HEK293 (cell line): ENCODE measurements around the gene UCK1.

Experiments
- BCL11A ChIP-seq: fragments of 450-650 bp; formaldehyde crosslinking; IDR thresholded peaks from 2 replicates; pipeline ENCODE4 v1.5.1; 2016; ENCODE audit warnings: low read depth, missing biosample characterization, missing genetic modification characterization
- FEZF1 ChIP-seq: fragments of 450-650 bp; formaldehyde crosslinking; IDR thresholded peaks from 2 replicates; pipeline ENCODE4 v1.5.1; 2016; ENCODE audit warnings: missing biosample characterization, missing genetic modification characterization
- GFI1B ChIP-seq: fragments of 450-650 bp; formaldehyde crosslinking; IDR thresholded peaks from 2 replicates; pipeline ENCODE4 v1.5.1; 2016; ENCODE audit warnings: missing biosample characterization, missing genetic modification characterization
- GLI4 ChIP-seq: fragments of 450-650 bp; formaldehyde crosslinking; IDR thresholded peaks from 2 replicates; pipeline ENCODE4 v1.5.1; 2016; ENCODE audit warnings: missing biosample characterization, missing genetic modification characterization
- MZF1 ChIP-seq: fragments of 450-650 bp; formaldehyde crosslinking; IDR thresholded peaks from 2 replicates; pipeline ENCODE4 v1.5.1; 2017; ENCODE audit warnings: missing biosample characterization, missing genetic modification characterization, borderline replicate concordance
- PRDM1 ChIP-seq: fragments of 450-650 bp; formaldehyde crosslinking; IDR thresholded peaks from 2 replicates; pipeline ENCODE4; 2016; ENCODE audit warnings: missing biosample characterization, missing genetic modification characterization
- REPIN1 ChIP-seq: fragments of 450-650 bp; formaldehyde crosslinking; IDR thresholded peaks from 2 replicates; pipeline ENCODE4 v1.5.1; 2017; ENCODE audit warnings: missing biosample characterization, missing genetic modification characterization, low read depth
- SCRT2 ChIP-seq: fragments of 450-650 bp; formaldehyde crosslinking; IDR thresholded peaks from 2 replicates; pipeline ENCODE4 v1.5.1; 2016; ENCODE audit warnings: missing biosample characterization, missing genetic modification characterization
- SETDB1 ChIP-seq: IDR thresholded peaks from one replicate; pipeline ENCODE4 v1.6.1; 2017; ENCODE audit warnings: mild to moderate bottlenecking, low read length, moderate library complexity, mixed read lengths; ENCODE audit not compliant: insufficient read length
- ZBTB7A ChIP-seq: fragments of 450-650 bp; formaldehyde crosslinking; IDR thresholded peaks from 2 replicates; pipeline ENCODE4 v1.5.1; 2016; ENCODE audit warnings: low read depth, missing biosample characterization, missing genetic modification characterization
- ZFP69B ChIP-seq: fragments of 450-650 bp; formaldehyde crosslinking; IDR thresholded peaks from 2 replicates; pipeline ENCODE4 v1.5.1; 2016; ENCODE audit warnings: missing biosample characterization, missing genetic modification characterization
- ZNF121 ChIP-seq: fragments of 450-650 bp; formaldehyde crosslinking; IDR thresholded peaks from 2 replicates; pipeline ENCODE4 v1.5.1; 2016; ENCODE audit warnings: missing biosample characterization, missing genetic modification characterization
- ZNF133 ChIP-seq: fragments of 450-650 bp; formaldehyde crosslinking; IDR thresholded peaks from 2 replicates; pipeline ENCODE4 v1.5.1; 2016; ENCODE audit warnings: missing biosample characterization, missing genetic modification characterization
- ZNF146 ChIP-seq: fragments of 450-650 bp; formaldehyde crosslinking; IDR thresholded peaks from 2 replicates; pipeline ENCODE4 v1.5.1; 2016; ENCODE audit warnings: missing biosample characterization, missing genetic modification characterization
- ZNF202 ChIP-seq: fragments of 450-650 bp; formaldehyde crosslinking; IDR thresholded peaks from 2 replicates; pipeline ENCODE4 v1.5.1; 2016; ENCODE audit warnings: missing biosample characterization, missing genetic modification characterization, borderline replicate concordance
- ZNF211 ChIP-seq: fragments of 450-650 bp; formaldehyde crosslinking; IDR thresholded peaks from 2 replicates; pipeline ENCODE4 v1.5.1; 2016; ENCODE audit warnings: low read depth, missing biosample characterization, missing genetic modification characterization
- ZNF24 ChIP-seq: fragments of 450-650 bp; formaldehyde crosslinking; IDR thresholded peaks from 2 replicates; pipeline ENCODE4 v1.5.1; 2016; ENCODE audit warnings: missing biosample characterization, missing genetic modification characterization
- ZNF311 ChIP-seq: fragments of 450-650 bp; formaldehyde crosslinking; IDR thresholded peaks from 2 replicates; pipeline ENCODE4 v1.5.1; 2017; ENCODE audit warnings: missing biosample characterization, missing genetic modification characterization, borderline replicate concordance
- ZNF350 ChIP-seq: fragments of 450-650 bp; formaldehyde crosslinking; IDR thresholded peaks from 2 replicates; pipeline ENCODE4 v1.5.0; 2017; ENCODE audit warnings: missing biosample characterization, mild to moderate bottlenecking, missing genetic modification characterization
- ZNF366 ChIP-seq: fragments of 450-650 bp; formaldehyde crosslinking; conservative IDR thresholded peaks from 2 replicates; pipeline ENCODE4 v1.5.1; 2016; ENCODE audit warnings: missing biosample characterization, missing genetic modification characterization
- ZNF571 ChIP-seq: fragments of 450-650 bp; formaldehyde crosslinking; IDR thresholded peaks from 2 replicates; pipeline ENCODE4 v1.5.0; 2017; ENCODE audit warnings: missing biosample characterization, missing genetic modification characterization
- ZNF621 ChIP-seq: fragments of 450-650 bp; formaldehyde crosslinking; IDR thresholded peaks from 2 replicates; pipeline ENCODE4 v1.5.1; 2017; ENCODE audit warnings: missing biosample characterization, missing genetic modification characterization
- ZNF654 ChIP-seq: fragments of 450-650 bp; formaldehyde crosslinking; IDR thresholded peaks from 2 replicates; pipeline ENCODE4 v1.5.1; 2016; ENCODE audit warnings: low read depth, missing biosample characterization, missing genetic modification characterization
- ZNF658 ChIP-seq: fragments of 450-650 bp; formaldehyde crosslinking; IDR thresholded peaks from 2 replicates; pipeline ENCODE4; 2016; ENCODE audit warnings: missing biosample characterization, missing genetic modification characterization
- ZNF670 ChIP-seq: fragments of 450-650 bp; formaldehyde crosslinking; IDR thresholded peaks from 2 replicates; pipeline ENCODE4 v1.5.1; 2016; ENCODE audit warnings: missing biosample characterization, missing genetic modification characterization, low read depth
- ZSCAN30 ChIP-seq: fragments of 450-650 bp; IDR thresholded peaks from 2 replicates; pipeline ENCODE4 v1.5.1; 2018; ENCODE audit warnings: missing biosample characterization, mild to moderate bottlenecking, missing genetic modification characterization, moderate library complexity
- TF ChIP-seq, protein P1 (sequence below): fragments of 450-650 bp; formaldehyde crosslinking; IDR thresholded peaks from 2 replicates; pipeline ENCODE4 v1.5.1; 2016; ENCODE audit warnings: missing biosample characterization, missing genetic modification characterization
- TF ChIP-seq, protein P2 (sequence below): fragments of 450-650 bp; formaldehyde crosslinking; IDR thresholded peaks from 2 replicates; pipeline ENCODE4 v1.5.0; 2017; ENCODE audit warnings: missing biosample characterization, missing genetic modification characterization, borderline replicate concordance
- TF ChIP-seq, protein P3 (sequence below): fragments of 450-650 bp; formaldehyde crosslinking; IDR thresholded peaks from 2 replicates; pipeline ENCODE4 v1.5.1; 2016; ENCODE audit warnings: missing biosample characterization, missing genetic modification characterization
- TF ChIP-seq, protein P4 (sequence below): fragments of 450-650 bp; formaldehyde crosslinking; IDR thresholded peaks from 2 replicates; pipeline ENCODE4 v1.5.1; 2016; ENCODE audit warnings: missing biosample characterization, missing genetic modification characterization
- TF ChIP-seq, protein P5 (sequence below): fragments of 450-650 bp; formaldehyde crosslinking; IDR thresholded peaks from 2 replicates; pipeline ENCODE4 v1.5.1; 2016; ENCODE audit warnings: missing biosample characterization, missing genetic modification characterization

UCK1 gene

DNA sequence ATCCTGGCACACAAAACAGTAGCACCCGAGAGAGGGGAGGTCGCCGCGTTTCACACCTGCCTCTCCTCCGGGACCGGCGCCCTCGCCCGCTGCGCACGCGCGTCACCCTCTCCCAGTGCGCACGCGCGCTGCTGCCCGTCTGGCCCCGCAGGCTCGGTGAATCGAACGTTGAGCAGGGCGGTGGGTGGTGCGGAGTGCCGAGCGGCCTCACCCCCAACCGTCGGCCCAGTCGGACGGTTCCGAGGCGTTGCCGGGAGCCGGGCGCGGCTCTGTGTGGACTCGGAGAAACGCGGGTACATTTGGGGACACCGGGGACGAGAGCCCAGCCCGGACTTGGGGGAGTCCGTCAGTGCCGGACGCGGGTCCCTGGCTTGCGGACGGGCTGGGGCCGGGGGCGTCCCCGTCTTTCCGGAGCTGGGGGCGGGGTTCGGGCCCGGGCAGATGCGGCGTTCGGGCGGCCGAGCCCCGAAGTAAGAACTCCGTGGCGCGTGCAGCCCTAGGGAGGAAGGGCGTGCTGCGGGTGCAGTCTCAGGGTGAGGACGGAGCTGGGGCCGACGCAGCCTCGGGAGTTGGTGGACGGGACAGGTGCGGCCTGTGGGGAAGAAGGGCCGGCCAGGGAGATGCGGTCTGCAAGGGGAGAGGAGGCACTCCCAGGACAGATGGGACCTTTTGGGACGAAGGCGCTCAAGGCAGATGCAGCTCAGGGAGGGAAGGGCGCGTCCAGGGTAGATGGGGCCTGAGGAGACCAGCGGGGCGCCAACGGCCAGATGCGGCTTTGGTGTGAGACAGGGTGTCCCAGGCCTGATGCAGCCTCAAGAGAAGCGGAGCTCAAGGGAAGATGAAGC, 28.1 kb downstream of the UCK1 start, which contains the start of gene POMT1 (continued):
- TF ChIP-seq ZNF133 (tag by site-specific recombination): no peak
- no peak for TF ChIP-seq SETDB1
- no peak for TF ChIP-seq ZNF654 (tag by site-specific recombination)
- TF ChIP-seq, protein P1, sequence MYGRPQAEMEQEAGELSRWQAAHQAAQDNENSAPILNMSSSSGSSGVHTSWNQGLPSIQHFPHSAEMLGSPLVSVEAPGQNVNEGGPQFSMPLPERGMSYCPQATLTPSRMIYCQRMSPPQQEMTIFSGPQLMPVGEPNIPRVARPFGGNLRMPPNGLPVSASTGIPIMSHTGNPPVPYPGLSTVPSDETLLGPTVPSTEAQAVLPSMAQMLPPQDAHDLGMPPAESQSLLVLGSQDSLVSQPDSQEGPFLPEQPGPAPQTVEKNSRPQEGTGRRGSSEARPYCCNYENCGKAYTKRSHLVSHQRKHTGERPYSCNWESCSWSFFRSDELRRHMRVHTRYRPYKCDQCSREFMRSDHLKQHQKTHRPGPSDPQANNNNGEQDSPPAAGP: peak; percentile 89
- no peak for TF ChIP-seq SCRT2 (tag by site-specific recombination)
- peak; percentile 43 for TF ChIP-seq ZNF121 (tag by site-specific recombination)
- TF ChIP-seq ZNF366 (tag by site-specific recombination): no peak
- TF ChIP-seq, protein P2, sequence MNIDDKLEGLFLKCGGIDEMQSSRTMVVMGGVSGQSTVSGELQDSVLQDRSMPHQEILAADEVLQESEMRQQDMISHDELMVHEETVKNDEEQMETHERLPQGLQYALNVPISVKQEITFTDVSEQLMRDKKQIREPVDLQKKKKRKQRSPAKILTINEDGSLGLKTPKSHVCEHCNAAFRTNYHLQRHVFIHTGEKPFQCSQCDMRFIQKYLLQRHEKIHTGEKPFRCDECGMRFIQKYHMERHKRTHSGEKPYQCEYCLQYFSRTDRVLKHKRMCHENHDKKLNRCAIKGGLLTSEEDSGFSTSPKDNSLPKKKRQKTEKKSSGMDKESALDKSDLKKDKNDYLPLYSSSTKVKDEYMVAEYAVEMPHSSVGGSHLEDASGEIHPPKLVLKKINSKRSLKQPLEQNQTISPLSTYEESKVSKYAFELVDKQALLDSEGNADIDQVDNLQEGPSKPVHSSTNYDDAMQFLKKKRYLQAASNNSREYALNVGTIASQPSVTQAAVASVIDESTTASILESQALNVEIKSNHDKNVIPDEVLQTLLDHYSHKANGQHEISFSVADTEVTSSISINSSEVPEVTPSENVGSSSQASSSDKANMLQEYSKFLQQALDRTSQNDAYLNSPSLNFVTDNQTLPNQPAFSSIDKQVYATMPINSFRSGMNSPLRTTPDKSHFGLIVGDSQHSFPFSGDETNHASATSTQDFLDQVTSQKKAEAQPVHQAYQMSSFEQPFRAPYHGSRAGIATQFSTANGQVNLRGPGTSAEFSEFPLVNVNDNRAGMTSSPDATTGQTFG: no peak
- TF ChIP-seq, protein P3, sequence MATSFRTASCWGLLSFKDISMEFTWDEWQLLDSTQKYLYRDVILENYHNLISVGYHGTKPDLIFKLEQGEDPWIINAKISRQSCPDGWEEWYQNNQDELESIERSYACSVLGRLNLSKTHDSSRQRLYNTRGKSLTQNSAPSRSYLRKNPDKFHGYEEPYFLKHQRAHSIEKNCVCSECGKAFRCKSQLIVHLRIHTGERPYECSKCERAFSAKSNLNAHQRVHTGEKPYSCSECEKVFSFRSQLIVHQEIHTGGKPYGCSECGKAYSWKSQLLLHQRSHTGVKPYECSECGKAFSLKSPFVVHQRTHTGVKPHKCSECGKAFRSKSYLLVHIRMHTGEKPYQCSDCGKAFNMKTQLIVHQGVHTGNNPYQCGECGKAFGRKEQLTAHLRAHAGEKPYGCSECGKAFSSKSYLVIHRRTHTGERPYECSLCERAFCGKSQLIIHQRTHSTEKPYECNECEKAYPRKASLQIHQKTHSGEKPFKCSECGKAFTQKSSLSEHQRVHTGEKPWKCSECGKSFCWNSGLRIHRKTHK (tag by site-specific recombination): no peak
- TF ChIP-seq, protein P4, sequence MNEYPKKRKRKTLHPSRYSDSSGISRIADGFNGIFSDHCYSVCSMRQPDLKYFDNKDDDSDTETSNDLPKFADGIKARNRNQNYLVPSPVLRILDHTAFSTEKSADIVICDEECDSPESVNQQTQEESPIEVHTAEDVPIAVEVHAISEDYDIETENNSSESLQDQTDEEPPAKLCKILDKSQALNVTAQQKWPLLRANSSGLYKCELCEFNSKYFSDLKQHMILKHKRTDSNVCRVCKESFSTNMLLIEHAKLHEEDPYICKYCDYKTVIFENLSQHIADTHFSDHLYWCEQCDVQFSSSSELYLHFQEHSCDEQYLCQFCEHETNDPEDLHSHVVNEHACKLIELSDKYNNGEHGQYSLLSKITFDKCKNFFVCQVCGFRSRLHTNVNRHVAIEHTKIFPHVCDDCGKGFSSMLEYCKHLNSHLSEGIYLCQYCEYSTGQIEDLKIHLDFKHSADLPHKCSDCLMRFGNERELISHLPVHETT (tag by site-specific recombination): no peak
- no peak for TF ChIP-seq BCL11A (tag by site-specific recombination)
- no peak for TF ChIP-seq ZNF211
- no peak for TF ChIP-seq PRDM1
- TF ChIP-seq MZF1: no peak
- 0 out of 2 replicates have a peak, but pooled peaks have one; percentile 66 for TF ChIP-seq ZNF24
- no peak for TF ChIP-seq ZNF621 (tag by site-specific recombination)
- TF ChIP-seq ZNF571: no peak
- TF ChIP-seq, protein P5, sequence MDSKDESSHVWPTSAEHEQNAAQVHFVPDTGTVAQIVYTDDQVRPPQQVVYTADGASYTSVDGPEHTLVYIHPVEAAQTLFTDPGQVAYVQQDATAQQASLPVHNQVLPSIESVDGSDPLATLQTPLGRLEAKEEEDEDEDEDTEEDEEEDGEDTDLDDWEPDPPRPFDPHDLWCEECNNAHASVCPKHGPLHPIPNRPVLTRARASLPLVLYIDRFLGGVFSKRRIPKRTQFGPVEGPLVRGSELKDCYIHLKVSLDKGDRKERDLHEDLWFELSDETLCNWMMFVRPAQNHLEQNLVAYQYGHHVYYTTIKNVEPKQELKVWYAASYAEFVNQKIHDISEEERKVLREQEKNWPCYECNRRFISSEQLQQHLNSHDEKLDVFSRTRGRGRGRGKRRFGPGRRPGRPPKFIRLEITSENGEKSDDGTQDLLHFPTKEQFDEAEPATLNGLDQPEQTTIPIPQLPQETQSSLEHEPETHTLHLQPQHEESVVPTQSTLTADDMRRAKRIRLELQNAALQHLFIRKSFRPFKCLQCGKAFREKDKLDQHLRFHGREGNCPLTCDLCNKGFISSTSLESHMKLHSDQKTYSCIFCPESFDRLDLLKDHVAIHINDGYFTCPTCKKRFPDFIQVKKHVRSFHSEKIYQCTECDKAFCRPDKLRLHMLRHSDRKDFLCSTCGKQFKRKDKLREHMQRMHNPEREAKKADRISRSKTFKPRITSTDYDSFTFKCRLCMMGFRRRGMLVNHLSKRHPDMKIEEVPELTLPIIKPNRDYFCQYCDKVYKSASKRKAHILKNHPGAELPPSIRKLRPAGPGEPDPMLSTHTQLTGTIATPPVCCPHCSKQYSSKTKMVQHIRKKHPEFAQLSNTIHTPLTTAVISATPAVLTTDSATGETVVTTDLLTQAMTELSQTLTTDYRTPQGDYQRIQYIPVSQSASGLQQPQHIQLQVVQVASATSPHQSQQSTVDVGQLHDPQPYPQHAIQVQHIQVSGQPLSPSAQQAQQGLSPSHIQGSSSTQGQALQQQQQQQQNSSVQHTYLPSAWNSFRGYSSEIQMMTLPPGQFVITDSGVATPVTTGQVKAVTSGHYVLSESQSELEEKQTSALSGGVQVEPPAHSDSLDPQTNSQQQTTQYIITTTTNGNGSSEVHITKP: peak; percentile 71
- no peak for TF ChIP-seq ZNF658 (tag by site-specific recombination)
- TF ChIP-seq REPIN1: no peak
- TF ChIP-seq FEZF1 (tag by site-specific recombination): no peak
- TF ChIP-seq ZBTB7A: no peak
- no peak for TF ChIP-seq GLI4 (tag by site-specific recombination)
- no peak for TF ChIP-seq ZSCAN30 (tag by site-specific recombination)
- TF ChIP-seq ZNF202 (tag by site-specific recombination): no peak
- no peak for TF ChIP-seq ZNF670 (tag by site-specific recombination)
- peak; percentile 4; the same call in 1 of the 2 replicates for TF ChIP-seq ZNF146
- no peak for TF ChIP-seq GFI1B (tag by site-specific recombination)
- TF ChIP-seq ZNF311 (tag by site-specific recombination): no peak
- TF ChIP-seq ZNF350 (tag by site-specific recombination): no peak
- no peak for TF ChIP-seq ZFP69B
